Activated gamma-delta T cell treated with Interleukin-2 at 50 U/mL for 16 hours (primary cell): ENCODE results near the gene DLGAP4.

Experiments used
- DNase-seq: peaks from one replicate; pipeline ENCODE4 v3.0.0-alpha.2; 2020

The DLGAP4 gene

DNA sequence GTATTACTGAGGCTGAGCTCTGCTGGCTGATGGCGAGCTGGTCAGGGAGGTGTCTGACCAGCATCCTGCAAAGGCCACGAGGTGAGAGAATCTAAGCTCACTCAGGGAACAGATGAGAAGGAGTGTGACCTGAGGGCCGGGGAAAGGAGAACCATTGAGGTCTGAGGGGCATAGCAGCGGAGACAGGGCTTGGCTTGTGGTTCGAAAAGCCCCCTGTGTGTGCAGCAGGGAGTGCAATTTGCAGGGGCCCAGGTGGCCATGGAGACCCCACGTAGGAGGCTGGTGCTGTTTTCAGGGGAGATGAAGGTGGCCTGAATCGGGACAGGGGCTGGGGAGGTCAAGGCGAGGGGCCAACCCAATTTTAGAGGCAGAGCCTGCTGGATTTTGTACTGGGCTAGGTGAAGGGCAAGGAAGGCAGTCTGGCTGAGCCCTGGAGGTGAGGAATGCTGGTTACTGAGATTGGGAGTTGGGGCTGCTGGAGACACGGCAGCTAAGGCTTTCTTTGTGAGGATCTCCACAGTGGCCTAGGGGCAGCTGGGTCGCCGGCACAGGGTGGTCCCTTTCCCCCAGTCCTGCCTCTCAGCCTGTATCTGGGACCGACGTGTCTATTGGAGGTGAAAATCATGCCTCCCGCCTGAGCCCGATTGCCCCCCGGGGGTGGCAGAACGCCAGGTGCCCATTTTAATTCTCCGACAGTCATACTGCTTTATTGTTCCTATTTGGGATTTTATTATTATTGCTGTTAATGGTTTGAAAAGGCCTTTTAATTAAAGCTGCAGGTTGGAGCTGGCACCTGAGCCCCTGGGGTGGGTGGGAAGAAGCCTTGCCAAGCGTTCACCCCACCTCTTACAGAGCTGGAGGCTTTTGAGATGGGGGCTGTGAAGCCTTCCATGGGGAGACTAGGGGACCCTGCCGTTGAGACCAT is 28.4 kb downstream of the DLGAP4 start:
- no peak for DNase-seq

GRCh38 chr20:36335206-36335870 is 29.2 kb downstream of the DLGAP4 start:
- no peak for DNase-seq

- DNase-seq, result no peak
Measured at GRCh38 chr20:36336204-36336603, 30.1 kb downstream of the DLGAP4 start.

DNA sequence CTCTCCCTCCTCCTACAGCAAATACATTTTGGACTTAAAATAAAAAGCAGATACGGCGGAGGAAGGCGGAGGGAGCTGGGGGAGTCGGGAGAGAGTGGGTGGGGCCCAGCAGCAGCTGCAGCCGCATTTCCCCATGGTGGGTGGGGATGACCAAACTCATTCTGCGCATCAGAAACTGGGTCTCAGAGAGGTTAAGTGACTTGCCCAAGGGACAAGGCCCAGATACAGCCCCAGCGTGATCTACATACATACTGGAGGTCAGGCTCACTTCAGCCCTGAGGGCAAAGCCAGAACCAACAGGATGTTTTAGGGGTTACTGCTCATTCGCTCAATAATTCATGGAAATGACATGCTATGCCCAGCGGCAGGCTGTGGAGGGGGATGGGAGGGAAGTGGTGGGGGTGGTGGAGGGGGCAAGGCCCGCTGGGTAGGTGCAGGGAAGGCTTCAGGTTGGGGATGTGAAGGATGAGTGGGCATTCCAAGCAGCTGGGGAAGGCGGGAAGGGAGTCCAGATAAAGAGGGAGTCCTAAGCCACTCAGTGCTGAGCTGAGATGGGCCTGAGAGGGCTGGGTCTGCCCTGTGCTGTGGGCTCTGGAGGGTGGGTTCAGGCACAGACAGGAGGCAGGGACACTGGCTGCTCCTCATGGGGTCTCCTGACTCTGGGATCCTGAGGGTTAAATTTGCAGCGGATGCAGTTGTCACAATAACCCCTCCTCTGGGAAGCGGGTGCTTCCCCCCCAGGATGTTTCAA is 31.0 kb downstream of the DLGAP4 start:
- no peak for DNase-seq

DNA sequence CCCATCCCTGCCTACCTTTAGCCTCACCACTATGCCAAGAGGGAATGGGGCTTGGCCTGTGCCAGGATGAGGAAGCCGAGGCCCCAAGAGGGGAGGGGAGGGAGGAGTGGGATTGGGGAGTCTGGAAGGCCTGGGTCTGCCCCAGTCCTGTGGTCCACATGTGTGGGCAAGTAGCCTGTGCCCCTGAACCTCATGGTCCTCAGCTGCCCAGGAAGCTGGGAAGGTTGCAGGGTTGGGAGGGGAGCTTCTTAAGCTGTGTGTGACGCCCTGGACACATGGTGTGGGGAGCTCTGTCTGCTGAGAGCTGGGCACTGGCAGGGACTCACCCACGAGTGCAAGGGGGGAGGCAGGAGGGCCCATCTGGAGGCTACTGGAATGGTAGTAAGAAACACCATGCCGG is 31.7 kb downstream of the DLGAP4 start:
- DNase-seq, result no peak

DNA sequence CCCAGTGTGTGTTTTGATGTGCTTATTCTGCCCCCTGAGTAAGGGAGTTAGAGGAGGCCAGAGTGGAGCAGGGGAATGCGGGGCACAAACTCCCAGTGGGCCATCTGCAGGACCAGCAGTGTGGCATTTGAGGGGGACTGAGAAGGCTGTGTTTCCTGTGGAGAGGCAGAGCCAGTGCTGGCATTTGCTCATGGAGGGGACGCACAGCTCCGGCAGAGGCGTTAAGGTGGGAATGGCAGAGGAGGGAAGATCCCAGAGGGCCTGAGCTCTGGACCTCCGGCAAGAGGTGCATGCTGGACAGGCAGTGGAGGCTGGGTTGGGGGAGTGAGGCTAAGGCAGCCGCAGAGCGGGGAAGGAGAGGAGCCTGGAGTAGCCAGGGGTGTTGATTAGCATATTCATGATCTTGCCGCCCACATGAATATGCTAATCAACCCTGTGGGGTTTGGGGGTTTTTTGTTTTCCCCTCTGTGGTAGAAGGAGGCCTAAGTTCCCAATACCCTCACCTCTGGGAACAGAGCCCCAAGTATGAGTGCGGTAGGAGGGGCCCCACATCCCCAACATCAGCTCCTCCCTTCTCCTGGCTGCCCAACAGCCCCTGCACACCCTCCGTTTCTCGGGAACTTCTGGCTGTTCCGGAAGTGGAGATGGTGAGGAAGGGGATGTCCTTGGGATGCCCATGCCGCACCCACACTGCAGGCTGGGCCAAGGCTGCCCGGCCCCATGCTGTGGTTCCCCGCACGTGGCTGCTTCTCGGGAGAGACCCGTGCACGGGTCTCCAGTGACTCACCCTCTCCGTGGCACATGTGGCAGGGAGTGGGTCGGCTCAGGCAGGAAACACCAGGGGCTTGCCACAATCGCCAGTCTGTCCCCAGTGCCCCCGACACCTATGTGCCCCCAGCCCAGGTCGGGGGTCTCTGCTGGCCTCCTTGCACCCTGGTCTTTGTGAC is 33.8 kb downstream of the DLGAP4 start:
- DNase-seq, result no peak

GRCh38 chr20:36340593-36340990 is 34.5 kb downstream of the DLGAP4 start:
- DNase-seq, result no peak

DNA sequence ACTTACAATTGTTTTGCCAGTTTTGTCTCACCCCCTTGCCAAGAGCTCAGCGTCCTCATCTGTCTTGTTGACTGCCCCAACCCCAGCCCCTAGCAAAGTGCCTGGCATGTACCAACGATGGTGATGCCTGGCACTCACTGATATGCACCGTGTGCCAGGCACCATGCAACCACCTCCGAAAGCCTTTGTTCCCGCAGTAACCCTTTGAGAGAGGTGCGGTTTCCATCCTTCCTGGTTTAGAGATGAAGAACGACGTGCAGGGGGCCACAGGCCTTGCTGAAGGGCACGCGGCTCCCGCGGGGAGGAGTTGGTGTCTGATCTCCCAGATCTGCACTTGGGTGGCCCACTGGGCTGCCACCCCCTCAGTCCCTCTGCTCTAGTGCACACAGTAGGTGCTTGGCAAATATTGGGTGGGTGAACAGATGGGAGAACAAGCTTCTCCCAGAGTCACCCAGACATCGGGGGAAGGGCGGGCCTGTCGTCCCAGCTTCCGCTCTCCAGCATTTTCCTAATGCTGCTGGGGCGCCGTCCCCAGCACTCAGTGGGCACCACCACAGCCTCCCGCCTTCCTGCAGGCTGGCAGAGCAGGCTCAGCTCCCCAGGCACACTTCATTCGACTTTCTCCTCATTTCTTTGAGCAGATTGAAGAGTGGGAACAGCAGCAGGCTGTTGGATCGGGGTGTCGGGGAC is 35.3 kb downstream of the DLGAP4 start:
- DNase-seq, result no peak

GRCh38 chr20:36342331-36343120 is 36.4 kb downstream of the DLGAP4 start:
- DNase-seq, result no peak

GRCh38 chr20:36343641-36344040 is 37.5 kb downstream of the DLGAP4 start:
- no peak for DNase-seq

- no peak for DNase-seq
Measured at GRCh38 chr20:36344517-36345132, 38.5 kb downstream of the DLGAP4 start.

GRCh38 chr20:36346256-36346655 is 40.1 kb downstream of the DLGAP4 start:
- DNase-seq, result no peak

DNA sequence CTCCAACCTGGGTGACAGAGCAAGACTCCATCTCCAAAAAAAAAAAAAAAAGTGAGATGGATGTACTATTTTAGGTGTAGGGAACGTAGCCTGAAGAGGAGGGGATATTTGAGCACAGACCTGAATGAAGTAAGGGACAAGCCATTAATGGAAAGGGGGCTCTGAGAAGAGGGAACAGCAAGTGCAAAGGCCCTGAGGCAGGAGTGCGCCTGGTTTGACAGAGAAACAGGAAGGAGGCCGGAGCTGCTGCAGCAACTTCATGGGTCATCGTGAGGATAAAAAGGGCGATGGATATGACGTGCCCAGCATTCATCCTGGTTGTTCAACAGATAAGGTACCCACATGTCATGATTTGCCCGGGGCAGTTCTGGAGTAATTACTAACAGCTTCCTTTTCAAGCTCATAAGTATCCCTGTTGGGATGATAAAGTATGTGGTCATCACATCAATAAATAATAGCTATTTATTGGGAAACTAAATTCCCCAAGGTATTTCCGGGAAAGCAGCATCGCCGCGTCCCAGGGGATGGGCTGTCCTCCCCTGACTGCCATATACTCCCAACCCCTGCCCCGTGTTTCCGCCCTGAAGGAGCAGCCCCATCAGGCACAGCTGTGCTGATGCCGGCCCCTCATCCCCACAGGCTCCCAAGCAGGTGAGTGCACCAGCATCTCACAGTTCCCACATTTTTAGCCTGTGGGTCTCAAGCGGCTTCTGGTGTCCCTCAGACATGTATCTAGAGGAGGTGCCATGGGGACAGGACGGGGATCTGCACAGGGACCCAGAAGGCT is 43.4 kb downstream of the DLGAP4 start:
- no peak for DNase-seq

DNA sequence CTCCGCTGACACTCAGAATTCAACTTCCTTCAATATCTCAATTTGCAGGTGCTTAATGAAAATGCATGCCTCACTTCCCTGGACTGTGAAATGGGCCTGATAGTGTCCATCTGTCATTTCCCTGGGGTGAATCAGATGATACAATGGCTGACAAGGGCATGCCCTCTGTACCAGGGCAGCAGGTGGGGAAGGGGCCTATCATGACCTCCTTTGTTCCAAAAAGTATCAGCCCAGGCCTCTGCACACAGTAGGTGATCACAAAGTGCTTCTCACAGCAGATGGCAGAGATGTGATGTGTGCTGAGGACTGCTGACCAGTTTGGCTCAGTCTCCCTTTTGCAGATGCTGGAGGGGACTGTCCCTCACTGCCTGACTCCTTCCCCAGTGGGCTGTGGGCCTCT is 44.3 kb downstream of the DLGAP4 start:
- DNase-seq, result no peak

- no peak for DNase-seq
Measured at GRCh38 chr20:36351937-36352336, 45.8 kb downstream of the DLGAP4 start.

- DNase-seq, result no peak
Measured at GRCh38 chr20:36352843-36353553, 46.9 kb downstream of the DLGAP4 start.

DNA sequence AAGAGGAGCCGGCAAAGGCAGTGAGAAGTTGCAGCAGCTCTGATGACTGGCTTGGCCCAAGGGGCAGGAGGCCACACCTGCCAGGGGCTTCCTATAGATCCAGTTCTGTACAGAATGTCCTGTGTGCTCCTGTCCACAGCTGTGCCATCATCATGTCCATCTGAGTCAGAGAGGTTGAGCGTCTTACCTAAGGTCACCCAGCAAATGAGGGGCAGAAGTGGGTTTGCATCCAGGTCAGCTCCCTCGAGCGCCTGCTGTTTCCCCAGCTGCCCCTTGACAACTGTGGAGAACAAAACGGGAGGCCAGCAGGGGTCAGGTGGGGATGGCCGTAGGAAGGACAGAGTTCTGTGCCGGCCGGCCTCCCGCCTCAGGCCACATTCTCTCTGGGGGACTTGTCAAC is 47.6 kb downstream of the DLGAP4 start:
- no peak for DNase-seq

DNA sequence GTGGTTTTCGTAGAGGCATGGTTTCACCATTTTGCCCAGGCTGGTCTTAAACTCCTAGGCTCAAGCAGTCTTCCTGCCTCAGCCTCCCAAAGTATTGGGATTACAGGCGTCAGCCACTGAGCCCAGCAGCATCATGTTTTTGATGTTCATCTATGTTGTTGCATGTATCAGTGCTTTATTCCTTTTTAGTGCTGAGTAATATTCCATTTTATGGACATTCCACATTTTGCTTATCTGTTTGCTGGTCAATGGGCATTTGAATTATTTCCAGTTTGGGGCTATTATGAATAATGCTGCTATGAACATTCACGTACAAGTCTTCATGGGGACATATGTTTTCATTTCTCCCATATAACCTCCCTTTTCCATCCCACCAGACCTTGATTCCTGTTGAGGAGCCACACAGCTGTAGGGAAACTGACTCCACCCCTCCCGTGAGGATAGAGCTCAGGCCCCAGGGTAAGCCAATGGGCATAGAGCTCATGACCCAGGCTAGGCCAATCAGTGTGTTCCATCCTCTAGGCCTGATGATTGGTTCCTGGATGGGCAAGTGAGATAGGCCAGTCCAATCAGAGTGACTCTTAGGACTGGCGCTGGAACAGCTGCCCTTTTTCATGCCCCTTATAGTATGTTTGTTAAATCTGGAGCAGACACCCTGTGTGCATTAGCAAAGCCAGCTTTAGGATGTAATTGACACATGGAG is 49.5 kb downstream of the DLGAP4 start:
- DNase-seq, result no peak
